GM12865 (cell line): ENCODE results near the gene BBS9.
A peak's percentile ranks its signal among the peaks of the same experiment; 100 is the strongest.

Experiments
- DNase-seq: peaks from one replicate; pipeline ENCODE4 v3.0.0; 2010; ENCODE audit warnings: low read depth
- H3K4me3 ChIP-seq: 2 replicates; pipeline ENCODE4 v1.5.1; 2011; ENCODE audit warnings: mild to moderate bottlenecking, low read depth, low read length, control low read depth
- TF ChIP-seq, protein P1 (sequence below): IDR thresholded peaks from 2 replicates; pipeline ENCODE4 v1.5.1; 2011; ENCODE audit warnings: low read length, control low read depth, low read depth, inconsistent platforms; ENCODE audit not compliant: insufficient read depth; ENCODE audit errors: missing control alignments

The BBS9 gene

DNA sequence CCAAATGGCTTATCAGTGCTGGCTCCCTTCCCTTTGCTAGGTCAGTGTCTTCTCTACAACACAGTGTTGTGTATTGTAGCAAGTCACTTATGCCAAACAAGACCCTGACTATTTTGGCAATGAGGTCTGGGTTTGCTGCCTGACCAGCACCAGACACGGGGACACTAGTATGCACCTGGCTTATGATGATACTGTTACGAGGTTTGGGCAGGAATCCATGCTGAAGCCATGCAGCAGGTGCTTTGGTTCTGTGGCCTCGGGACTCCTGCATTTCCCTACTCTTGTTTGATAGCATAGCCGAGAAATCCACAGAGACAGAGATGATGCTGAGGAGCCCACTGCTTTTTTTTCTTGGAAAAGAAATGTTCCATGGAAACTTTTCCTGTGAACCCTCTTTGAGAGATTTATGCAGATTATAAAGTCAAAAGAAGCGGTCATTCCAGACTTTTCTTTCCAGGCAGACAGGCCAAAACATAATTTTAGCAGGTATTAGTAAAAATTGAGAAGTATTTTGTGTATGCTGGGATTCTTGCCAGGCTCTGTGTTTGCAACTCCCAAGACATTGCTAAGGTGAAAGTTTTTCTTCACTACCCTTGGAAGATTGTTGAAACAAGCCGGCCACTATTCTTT is 291.1 kb downstream of the BBS9 start:
- TF ChIP-seq, protein P1, sequence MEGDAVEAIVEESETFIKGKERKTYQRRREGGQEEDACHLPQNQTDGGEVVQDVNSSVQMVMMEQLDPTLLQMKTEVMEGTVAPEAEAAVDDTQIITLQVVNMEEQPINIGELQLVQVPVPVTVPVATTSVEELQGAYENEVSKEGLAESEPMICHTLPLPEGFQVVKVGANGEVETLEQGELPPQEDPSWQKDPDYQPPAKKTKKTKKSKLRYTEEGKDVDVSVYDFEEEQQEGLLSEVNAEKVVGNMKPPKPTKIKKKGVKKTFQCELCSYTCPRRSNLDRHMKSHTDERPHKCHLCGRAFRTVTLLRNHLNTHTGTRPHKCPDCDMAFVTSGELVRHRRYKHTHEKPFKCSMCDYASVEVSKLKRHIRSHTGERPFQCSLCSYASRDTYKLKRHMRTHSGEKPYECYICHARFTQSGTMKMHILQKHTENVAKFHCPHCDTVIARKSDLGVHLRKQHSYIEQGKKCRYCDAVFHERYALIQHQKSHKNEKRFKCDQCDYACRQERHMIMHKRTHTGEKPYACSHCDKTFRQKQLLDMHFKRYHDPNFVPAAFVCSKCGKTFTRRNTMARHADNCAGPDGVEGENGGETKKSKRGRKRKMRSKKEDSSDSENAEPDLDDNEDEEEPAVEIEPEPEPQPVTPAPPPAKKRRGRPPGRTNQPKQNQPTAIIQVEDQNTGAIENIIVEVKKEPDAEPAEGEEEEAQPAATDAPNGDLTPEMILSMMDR, result no peak
- no peak overlapping the region for H3K4me3 ChIP-seq
- no peak for DNase-seq

DNA sequence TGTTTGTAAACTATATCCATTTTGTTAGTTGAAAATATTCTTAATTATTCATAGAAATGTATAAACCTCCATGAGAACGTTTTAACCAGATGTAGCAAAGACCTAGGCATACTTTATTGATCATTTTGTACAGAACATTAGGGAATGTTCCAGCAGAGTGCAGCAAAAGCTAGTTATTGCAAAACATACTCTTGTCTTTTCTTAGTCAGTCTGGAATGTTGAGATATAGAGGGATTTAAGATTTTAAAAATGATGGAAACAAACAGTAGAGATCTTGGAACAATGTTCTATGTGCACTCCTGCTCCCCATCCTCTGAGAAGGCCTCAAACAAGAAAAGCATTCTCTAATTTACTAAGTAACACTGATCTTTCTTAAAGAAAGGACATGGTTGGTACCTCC is 292.1 kb downstream of the BBS9 start:
- no peak for DNase-seq
- TF ChIP-seq, protein P1, result no peak
- no peak overlapping the region for H3K4me3 ChIP-seq

DNA sequence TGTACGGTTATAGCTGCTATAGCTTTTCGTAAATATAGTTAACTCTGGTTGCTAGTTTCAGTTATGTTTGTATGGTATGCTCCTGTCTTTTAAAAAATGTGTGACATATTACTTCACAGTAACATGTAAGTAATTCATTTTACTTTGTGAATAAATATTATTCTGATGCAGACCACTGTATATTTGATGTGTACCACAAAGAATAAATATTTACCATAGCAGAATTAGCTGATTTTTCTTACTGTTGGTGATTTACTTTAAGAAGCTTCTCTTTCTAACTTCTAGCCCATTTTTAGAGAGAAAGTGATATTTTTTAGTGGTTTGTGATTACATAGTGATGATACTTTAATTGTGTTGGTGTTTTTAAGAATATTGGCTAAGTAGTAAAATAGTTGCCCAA is 292.8 kb downstream of the BBS9 start:
- TF ChIP-seq, protein P1, result no peak
- H3K4me3 ChIP-seq, result no peak overlapping the region
- no peak for DNase-seq

DNA sequence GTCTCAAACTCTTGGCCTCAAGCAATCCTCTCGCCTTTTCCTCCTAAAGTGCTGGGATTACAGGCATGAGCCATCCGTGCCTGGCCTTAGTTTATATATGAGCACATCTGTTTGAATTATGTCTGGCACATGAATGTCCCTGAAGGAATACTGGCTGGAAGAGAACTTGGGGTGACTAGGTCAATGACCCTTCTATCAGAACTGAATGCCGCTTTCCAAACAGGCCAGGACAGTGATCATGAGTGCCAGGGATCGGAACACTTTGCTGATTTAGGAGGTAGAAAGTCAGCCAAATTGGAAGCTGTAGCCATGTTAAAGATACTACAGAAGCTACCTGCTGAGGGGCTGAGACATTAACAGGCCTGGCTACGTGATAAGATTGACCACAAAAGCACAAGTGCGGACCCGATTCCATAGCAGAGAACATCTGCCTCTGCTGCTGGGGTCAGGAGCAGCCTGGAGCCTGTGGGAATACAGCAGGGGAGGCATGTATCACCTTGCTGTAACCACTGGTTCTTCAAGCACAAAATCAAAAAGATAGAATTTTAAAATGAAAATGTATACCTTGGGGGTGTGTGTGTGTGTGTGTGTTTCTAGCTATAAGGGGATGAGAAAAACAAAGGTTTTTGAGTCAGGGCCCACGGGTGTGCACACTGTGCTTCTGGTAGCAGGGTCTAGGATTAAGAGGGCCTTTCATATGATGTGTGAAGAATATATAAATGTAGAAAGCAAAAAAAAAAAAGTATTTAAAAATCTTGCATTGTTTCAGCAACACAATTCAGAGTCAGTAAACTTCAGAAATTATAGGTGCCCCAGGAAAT is 293.7 kb downstream of the BBS9 start:
- no peak for DNase-seq
- TF ChIP-seq, protein P1, result no peak
- H3K4me3 ChIP-seq, result no peak overlapping the region

DNA sequence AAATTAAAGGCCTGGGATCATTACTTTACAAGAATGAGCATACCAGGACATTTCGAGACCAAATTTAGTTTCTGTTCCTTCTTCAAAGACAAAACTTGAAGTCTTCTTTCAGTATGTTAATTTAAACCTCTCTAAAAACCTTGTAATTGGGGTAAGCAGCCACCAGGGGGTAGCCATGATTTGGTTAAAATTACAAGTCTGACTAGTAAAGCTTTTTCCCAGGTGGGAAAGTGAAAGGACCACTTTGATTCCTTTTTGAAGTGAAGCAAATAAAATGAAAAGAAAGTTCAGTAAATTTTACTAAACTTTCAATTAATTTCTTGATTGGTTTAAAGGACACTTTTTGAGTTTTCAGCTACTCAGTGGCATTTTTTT is 294.3 kb downstream of the BBS9 start:
- no peak overlapping the region for H3K4me3 ChIP-seq
- peak; percentile 61 for DNase-seq
- TF ChIP-seq, protein P1, result peak; percentile 33

DNA sequence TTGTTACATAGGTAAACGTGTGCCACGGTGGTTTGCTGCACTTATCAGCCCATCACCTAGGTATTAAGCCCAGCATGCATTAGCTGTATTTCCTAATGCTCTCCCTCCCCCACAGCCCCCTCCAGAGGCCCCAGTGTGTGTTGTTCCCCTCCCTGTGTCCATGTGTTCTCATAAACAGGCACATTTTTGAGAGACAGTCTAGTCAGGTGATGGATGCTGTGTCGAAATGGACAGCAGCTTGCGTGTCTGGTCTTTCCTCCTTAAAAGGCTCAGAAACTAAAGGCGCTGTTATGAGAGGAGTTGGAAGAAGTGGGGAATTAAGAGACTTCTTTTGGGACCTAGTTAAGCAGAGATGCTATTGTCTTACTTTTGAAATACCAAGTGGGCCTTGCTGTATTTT is 296.0 kb downstream of the BBS9 start:
- no peak for DNase-seq
- TF ChIP-seq, protein P1, result no peak

More for the DNA sequence above, 296.0 kb downstream of the BBS9 start:
- H3K4me3 ChIP-seq, result no peak overlapping the region
